Kidney capillary endothelial cell (primary cell): ENCODE data around the gene ZBED1.
"Not testable (repeated sequence)": the region's sequence is repeated elsewhere in the genome, so short reads cannot be mapped to it uniquely, and the experiment has no call there.

Experiments used
- DNase-seq: peaks from one replicate; pipeline ENCODE4 v3.0.0-alpha.2; 2018; ENCODE audit warnings: low spot score

Gene ZBED1

DNA sequence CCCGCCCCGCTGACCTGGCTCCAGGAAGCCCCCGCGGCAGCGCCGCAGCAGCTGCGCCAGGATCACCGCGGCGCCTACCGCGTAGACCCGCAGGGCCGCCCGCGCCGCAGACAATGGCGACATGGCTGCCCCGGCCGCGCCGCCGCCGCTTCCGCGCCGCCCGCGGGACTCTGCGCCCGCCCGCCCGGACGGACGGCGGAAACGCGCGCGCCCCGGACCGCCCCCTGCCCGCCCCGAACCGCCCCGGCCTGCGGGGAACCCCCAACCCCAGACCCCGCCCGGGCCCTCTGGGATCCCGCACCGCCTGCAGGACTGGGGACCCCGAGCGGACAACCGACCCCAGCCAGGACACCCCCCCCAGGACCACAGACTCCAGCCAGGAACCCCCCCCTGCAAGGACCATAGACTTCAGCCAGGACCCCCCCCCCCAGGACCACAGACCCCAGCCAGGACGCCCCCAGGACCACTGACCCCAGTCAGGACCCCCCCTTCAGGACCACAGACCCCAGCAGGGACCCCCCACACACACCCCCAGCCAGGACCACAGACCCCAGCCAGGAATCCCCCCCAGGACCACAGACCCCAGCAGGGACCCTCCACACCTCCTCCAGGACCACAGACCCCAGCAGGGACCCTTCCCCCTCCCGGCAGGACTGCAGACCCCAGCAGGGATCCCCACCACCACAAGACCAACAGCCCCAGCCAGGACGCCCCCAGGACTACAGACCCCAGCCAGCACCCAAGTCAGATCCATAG lies at the start of gene ZBED1, which contains the start of gene DHRSX:
Gene ZBED1, minus strand, starts transcription at position 174 of the 756 bp plus-strand sequence. CDS start 10,257 bp downstream, outside the sequence.
Gene DHRSX, minus strand, starts transcription at position 174 of the 756 bp plus-strand sequence. Its CDS starts 51 bp downstream, at position 123.
- DNase-seq = peak; percentile 26

DNA sequence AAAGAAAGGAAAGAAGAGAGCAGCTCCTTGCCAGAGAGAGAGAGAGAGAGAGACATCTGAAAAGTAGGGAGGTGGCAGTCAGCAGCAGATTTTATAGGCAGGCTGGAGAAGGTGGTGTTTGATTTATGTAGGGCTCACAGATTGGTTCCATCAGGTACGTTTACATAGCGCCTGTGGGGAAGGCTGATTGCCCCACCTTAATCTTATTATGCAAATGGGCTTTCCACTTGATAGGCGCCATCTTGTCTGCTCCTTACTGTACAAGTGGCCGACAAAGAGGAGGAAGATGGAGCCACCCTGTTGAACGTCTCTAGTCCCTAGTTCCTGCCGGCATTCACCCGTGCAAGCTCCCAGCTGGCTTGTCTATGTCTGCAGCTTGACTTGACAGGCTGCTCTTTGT lies 49.1 kb upstream of the ZBED1 start:
- DNase-seq = no peak

DNA sequence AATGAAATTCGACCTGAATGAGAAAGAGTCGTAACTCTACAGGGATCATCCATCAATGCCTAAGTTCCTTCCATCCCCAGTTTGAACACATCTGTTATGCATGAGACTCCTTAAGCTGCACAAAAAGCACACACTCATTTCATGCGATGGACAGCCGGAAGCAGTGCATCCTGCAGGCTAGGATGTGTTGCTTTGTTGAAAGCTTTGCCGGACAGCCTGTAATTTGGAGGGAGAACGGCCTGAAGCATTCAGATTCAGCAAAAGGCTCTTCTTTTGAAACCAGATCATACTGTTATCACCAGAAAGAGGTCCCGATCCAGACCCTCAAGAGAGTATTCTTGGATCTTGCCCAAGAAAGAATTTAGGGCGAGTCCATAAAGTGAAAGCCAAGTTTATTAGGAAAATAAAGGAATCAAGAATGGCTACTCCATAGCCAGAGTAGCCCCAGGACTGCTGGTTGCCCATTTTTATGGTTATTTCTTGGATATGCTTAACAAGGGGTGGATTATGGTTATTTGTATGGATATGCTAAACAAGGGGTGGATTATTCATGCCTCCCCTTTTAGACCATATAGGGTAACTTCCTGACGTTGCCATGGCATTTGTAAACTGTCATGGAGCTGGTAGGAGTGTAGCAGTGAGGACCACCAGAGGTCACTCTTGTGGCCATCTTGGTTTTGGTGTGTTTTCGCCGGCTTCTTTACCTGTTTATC lies 48.1 kb upstream of the ZBED1 start:
- no peak for DNase-seq

DNA sequence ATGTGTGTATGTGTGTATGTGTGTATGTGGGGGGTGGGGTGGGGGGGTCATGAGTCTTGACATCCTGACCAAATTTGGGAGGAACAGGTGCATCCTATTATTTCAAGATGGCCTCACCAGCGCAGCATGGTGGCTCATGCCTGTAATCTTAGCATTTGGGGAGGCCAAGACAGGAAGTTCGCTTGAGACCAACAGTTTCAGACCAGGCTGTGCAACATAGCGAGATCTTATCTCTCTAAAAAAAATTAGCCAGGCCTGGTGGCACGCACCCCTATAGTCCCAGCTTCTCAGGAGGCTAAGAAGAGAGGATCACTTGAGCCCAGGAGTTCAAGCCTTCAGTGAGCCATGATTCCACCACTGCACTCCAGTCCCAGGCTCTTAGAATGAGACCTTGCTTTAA lies 47.0 kb upstream of the ZBED1 start:
- no peak for DNase-seq

DNA sequence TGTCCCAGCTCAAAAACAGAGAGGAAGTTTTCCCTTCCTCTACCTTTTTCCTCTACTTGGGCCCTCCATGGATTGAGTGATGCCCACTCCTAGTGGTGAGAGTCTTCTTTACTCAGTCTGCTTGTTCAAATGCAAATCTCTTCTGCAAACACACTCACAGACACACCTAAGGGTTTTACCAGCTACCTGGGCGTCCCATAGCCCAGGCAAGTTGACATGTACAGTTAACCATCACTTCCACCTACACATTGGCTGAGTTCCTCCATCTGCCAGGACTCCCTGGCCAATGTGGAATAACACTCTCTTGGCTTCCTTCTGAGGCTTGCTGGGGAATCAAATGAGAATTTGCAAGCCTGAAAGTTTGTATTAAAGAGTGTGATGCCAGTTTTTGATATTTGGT lies 45.7 kb upstream of the ZBED1 start:
- no peak for DNase-seq

DNA sequence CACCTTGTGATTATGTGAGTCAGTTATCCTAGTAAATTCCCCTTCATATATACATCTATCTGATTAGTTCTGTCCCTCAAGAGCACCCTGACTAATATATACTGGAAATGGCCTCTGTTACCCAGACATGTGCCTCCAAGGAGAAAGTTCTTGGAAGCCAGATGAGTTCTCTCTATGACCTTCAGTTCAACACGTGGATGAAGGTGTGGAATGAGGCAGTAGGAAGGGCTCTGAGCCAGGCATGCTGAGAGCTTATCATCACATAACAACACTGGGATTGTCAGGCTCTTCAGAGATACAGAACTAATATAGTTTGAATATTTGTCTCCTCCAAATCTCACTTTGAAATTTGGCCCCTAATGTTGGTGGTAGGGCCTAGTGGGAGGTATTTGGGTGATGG lies 44.4 kb upstream of the ZBED1 start:
- no peak for DNase-seq

DNA sequence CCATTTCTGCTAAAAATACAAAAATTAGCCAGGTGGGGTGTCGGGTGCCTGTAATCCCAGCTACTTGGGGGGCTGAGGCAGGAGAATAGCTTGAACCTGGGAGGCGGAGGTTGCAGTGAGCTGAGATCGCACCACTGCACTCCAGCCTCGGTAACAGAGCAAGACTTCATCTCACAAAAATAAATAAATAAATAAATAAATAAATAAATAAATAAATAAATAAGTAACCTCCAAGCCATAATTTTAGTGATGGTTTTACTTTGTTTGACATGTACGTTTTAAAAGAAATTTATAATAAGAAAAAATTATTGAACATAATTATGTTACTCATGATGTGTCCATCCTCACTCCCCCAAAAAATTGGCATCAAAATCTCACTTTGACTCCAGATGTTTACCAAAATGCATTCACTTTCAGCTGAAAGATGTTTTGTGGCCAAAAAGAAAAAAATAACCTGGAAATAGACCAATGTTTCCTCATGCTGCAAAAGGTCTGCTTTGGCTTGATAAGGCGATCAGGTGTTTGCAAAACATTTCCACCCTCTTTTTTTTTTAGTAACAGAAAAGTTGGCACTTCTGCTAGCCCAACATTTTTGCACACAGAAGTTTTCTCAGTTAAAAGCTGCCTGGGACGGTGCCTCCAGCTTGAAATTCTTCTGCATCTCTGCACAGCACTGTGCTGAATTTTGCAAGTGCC lies 42.2 kb upstream of the ZBED1 start:
- no peak for DNase-seq

DNA sequence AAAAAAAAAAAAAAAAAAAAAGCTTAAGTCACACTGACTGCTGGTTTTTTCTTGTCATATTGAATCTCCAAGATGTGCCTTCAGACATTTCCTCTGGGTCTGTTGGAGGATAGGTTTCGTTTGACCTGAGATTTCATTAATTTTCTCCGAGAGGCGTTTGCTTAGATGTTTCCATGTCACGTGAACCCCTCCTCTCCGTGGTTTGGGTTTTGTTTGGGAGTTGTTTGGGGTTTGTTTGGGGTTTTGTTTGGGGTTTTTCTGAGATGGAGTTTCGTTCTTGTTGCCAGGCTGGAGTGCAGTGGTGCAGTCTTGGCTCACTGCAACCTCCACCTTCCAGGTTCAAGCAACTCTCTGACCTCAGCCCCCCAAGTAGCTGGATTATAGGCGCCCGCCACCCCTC lies 40.8 kb upstream of the ZBED1 start:
- DNase-seq = no peak

DNA sequence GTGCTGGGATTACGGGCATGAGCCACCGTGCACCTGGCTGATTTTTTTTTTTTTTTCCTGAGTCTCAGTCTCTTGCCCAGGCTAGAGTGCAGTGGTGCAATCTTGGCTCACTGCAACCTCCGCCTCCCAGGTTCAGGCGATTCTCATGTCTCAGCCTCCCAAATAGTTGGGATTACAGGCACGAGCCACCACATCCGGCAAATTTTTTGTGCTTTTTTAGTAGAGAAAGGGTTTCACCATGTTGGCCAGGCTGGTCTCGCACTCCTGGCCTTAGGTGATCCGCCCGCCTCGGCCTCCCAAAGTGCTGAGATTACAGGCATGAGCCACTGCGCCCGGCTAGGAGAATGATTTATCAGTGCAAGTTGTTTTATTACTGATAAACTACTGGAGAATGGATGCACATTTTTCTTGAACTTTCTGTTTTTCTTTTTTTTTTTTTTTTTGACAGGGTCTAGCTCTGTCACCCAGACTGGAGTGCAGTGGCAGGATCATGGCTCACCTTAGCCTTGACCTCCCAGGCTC lies 39.7 kb upstream of the ZBED1 start:
- DNase-seq = no peak

DNA sequence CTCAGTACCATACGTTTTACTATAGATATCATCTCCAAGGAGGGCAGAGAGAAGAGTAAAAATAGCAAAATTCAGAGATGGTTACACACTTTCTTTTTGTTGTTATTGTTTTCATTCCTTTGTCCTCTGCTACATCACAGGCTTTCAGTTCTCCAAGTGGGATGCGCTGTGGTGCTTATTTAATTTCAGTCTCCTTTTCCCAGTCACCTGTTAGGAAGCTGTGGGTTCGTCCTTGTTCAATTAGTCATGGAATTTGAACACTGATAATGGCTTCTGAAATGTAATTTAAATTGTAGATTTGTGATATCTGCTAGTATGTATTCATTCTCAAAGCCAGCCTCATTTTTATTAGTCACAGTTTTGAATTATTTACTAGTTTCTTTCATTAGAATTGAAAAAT lies 38.8 kb upstream of the ZBED1 start:
- DNase-seq = no peak

DNA sequence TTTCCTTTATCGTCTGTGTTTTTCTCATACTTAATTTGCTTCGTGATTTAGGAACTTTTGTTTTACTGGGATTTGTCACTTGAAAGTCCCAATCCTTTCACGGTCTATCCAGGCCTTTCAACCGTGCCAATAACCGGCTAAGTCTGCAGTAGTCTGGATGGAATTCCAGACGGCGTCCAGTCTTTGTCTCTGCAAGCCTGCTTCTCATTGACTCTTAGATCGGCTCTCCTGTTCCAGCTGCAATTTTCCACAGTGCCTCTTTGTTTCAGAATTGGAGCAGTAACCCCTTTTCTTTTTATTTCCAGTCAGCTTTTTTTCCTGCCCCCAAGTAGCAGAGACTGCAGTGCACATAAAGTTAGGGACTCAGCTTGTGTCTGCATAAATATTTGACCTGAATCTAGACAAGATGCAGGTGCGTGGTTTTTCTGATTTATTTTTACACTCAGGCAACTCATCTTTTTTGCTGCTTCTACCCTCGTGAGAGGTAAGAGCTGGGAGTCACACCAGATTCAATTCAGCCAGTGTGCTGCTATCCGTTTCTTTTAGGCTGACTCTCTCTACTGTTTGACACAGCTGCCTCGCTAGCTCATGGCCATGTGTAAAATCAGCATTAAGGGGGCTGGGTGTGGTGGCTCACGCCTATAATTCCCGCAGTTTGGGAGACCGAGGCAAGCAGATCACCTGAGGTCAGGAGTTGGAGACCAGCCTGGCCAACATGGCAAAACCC lies 37.4 kb upstream of the ZBED1 start:
- DNase-seq = no peak

DNA sequence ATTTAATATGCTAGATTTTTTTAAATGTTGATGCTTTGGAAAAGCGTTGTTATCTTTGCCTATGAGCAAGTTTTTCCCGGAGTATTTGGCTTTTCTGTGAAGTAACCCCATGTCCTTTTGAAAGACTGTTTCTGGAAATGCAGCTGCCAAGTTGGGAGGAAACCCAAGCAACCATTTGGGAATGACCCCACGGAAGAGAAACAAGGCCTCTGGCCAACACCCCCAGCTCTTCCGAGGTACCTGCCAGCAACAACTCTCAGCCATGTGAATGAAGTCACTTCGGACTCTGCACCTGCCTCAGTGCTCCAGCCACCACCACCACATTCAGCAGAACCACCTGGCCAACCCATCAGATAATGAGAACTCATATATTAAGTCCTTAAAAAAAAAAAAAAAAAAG lies 36.2 kb upstream of the ZBED1 start:
- no peak for DNase-seq

DNA sequence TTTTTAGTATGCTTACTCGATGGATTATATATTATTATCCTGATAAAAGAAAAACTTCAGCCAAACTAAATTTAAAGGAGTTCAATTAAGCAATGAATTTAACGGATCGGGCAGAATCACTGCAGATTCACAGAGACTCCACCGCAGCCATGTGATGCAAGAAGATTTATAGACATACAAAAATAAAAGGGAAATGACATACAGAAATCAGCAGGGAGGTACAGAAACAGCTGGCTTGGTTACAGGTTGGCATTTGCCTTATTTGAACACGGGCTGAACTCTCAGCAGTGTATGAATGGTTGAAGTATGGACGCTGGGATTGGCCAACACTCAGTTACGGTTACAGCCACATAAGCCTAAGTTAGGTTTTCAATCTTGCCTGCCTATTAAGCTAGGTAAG lies 35.4 kb upstream of the ZBED1 start:
- DNase-seq = no peak

DNA sequence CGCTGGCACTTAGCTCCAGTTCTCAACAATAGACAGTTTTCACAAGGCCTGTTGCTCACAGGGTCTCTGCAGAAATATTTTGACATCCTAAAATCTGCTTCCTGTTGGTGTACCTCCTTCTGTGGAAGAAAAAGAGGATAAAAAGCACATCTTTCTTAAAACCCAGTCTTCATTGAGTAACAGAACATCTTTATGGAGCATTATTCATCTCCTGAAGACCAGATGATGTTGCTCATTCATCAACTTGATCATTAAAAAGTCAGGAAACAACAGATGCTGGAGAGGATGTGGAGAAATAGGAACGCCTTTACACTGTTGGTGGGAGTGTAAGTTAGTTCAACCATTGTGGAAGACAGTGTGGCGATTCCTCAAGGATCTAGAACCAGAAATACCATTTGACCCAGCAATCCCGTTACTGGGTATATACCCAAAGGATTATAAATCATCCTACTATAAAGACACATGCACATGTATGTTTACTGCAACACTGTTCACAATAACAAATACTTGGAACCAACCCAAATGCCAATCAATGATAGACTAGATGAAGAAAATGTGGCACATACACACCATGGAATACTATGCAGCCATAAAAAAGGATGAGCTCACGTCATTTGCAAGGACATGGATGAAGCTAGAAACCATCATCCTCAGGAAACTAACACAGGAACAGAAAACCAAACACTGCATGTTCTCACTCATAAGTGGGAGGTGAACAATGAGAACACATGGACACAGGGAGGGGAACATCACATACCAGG lies 33.7 kb upstream of the ZBED1 start:
- not testable (repeated sequence) for DNase-seq

DNA sequence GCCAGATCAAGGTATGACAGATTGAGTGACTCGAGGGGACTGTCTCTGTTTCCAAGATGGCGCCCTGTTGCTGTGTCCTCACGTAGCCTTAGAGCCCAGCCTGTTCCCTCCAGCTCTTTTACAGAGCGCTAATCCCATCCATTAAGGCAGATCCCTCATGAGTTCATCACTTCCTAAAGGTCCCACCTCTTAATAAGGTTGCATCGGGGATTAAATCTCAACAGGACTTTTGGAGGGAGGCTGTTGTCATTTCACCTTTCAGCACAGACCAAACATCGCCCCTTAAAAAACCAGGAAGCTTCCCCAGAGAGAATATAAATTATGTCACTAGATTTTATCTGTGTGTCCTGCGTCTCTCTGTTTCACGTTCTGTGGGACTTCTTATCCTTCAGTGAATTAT lies 32.6 kb upstream of the ZBED1 start:
- DNase-seq = no peak

DNA sequence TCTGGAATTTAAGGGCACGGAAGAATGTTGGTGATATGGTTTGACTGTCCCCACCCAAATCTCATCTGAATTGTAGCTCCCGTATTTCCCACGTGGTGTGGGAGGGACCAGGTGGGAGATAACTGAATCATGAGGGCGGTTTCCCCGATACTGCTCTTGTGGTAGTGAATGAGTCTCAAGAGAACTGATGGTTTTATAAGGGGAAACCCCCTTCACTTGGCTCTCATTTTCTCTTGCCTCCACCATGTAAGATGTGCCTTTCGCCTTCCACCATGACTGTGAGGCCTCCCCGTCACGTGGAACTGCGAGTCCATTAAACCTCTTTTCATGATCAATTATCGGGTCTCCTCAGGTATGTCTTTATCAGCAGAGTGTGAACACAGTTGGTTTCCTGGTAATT lies 25.6 kb upstream of the ZBED1 start:
- no peak for DNase-seq

DNA sequence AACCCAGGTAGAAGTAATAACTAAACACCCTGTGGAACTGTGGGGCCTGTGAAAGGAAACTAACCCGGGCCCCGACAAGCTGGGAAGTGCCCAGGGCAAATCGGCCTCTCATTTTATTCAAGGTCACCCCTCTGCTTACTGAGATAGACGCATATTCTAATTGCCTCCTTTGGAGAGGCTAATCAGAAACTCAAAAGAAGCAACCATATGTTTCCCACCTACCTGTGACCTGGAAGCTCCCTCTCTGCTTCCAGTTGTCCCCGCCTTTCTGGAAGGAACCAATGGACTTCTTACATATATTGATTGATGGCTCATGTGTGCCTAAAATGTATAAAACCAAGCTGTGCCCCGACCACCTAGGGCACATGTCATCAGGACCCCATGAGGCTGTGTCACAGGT lies 23.1 kb upstream of the ZBED1 start:
- no peak for DNase-seq

DNA sequence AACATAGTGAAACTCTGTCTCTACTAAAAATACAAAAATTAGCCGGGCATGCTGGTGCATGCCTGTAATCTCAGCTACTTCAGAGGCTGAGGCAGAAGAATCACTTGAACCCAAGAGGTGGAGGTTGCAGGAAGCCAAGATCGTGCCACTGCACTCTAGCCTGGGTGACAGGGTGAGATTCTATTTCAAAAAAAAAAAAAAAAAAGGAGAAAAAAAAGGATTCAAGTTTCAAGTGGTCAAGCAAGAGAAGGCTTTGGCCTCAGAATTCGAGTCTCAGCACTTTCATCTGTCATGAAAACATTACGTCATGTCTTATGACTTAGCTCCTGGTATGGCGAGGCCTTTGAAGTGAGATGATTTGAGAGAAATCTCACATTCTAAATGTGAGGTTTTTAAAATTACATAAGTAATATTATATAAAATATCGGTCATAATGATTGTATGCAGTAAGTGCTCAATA lies 21.2 kb upstream of the ZBED1 start:
- no peak for DNase-seq

DNA sequence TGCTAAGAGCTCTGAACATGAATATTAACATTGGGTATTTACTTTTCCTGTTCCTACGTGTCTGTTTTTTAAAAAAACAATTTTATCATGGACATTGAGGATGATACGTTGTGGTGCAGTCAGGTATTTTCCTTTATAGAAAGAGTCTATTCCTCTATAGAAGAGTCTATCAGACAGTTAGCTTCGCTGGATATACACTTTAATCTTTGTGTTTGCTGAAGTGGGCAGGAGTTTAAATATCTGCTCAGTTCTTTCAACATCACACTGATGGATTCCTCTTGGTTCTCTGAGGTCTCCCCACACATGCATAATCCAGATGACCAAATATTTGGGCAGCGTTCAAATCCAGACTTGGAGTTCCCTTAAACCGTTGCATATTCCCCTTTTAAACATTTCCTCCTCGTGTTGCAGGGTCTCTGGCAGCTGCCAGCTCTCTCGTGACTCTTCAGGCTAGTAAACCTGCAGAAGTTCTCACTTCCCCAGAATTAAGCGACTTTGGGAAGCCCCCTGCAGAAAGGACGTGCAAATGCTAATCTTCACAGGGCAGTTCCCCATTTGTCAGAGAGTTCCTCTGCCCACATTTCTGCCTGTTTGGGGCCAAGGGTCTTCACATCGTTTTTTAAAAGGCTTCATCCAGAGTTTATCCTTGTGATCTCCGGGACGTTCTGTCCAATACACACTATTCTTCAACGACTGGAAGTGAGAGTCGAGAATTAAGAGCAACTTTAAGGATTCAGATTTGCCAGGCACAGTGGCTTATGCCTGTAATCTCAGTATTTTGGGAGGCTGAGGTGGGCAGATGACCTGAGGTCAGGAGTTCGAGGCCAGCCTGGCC lies 20.5 kb upstream of the ZBED1 start:
- no peak for DNase-seq

DNA sequence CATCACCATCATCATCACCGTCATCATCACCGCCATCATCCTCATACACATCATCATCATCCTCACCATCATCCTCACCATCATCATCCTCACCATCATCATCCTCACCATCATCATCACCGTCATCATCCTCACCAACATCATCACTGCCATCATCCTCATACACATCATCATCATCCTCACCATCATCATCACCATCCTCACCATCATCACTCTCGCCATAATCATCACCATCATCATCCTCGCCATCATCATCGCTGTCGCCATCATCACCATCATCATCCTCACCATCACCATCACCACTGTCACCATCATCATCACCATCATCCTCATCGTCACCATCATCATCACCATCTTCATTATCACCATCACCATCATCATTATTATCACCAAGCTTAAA lies 19.8 kb upstream of the ZBED1 start:
- no peak for DNase-seq
